ENCODE data around the gene TSACC.

TSACC gene

GRCh38 chr1:156356875-156357534 lies 18.7 kb downstream of the TSACC start:
- no peaks in the 10 kb centered on the region for H3K79me2 ChIP-seq (ENCODE audit: low read length)
- no peaks in the 10 kb centered on the region for H3K9me3 ChIP-seq (replicated peaks; ENCODE audit: insufficient read depth, low read length)
- H3K27ac ChIP-seq (ENCODE audit: low read length), result no peak overlapping the region
- peak; percentile 99 for TF ChIP-seq CTCF (IDR thresholded peaks at IDR 0.05; ENCODE audit: low read length)
- no peak for TF ChIP-seq EZH2phosphoT487 (IDR thresholded peaks at IDR 0.05; ENCODE audit: low read length)
- no peaks in the 10 kb centered on the region for H4K20me1 ChIP-seq (ENCODE audit: insufficient read depth, low read length)
- peak overlapping the region; percentile 28; the same call in 1 of the 2 replicates for H3K4me3 ChIP-seq (ENCODE audit: low read length)
- peaks cover 33% of the 10 kb centered on the region for H3K27me3 ChIP-seq (replicated peaks; ENCODE audit: insufficient read depth, low read length)
- H3K9ac ChIP-seq (ENCODE audit: low read length), result no peak overlapping the region
- DNase-seq, result peak; percentile 87
- no peaks in the 10 kb centered on the region for H3K9me2 ChIP-seq (replicated peaks; ENCODE audit: insufficient read depth, low read length)
- no peaks in the 10 kb centered on the region for H3K36me3 ChIP-seq (replicated peaks; ENCODE audit: insufficient read depth, low read length)
- no peaks in the 10 kb centered on the region for H3F3A ChIP-seq (ENCODE audit: insufficient read depth, low read length)
- peak overlapping the region; percentile 62 for H3K4me2 ChIP-seq (ENCODE audit: low read depth, low read length)
- H2AFZ ChIP-seq (ENCODE audit: low read length), result peak overlapping the region; percentile 62
- H3K4me1 ChIP-seq (ENCODE audit: low read length), result 0 out of 2 replicates have a peak, but pooled peaks cover 6% of the 10 kb centered on the region

GRCh38 chr1:156357977-156358376 lies 19.7 kb downstream of the TSACC start:
- Histone ChIP-seq H2AFZ (ENCODE audit: low read length) (no peak overlapping the region), H3K27me3 (replicated peaks; ENCODE audit: insufficient read depth, low read length) (peaks cover 33% of the 10 kb centered on the region), H3K9me3 (replicated peaks; ENCODE audit: insufficient read depth, low read length) (no peaks in the 10 kb centered on the region), H3K36me3 (replicated peaks; ENCODE audit: insufficient read depth, low read length) (no peaks in the 10 kb centered on the region), H3F3A (ENCODE audit: insufficient read depth, low read length) (no peaks in the 10 kb centered on the region), H3K79me2 (ENCODE audit: low read length) (no peaks in the 10 kb centered on the region), H3K4me1 (ENCODE audit: low read length) (0 out of 2 replicates have a peak, but pooled peaks cover 8% of the 10 kb centered on the region), H4K20me1 (ENCODE audit: insufficient read depth, low read length) (no peaks in the 10 kb centered on the region), H3K9ac (ENCODE audit: low read length) (no peak overlapping the region), H3K4me2 (ENCODE audit: low read depth, low read length) (no peak overlapping the region), H3K9me2 (replicated peaks; ENCODE audit: insufficient read depth, low read length) (no peaks in the 10 kb centered on the region), H3K27ac (ENCODE audit: low read length) (no peak overlapping the region), H3K4me3 (ENCODE audit: low read length) (no peak overlapping the region)
- TF ChIP-seq CTCF (IDR thresholded peaks at IDR 0.05; ENCODE audit: low read length) (no peak), EZH2 (optimal IDR thresholded peaks at IDR 0.05; ENCODE audit: low read depth, low read length) (no peak), EZH2phosphoT487 (IDR thresholded peaks at IDR 0.05; ENCODE audit: low read length) (no peak)
- no peak for DNase-seq

DNA sequence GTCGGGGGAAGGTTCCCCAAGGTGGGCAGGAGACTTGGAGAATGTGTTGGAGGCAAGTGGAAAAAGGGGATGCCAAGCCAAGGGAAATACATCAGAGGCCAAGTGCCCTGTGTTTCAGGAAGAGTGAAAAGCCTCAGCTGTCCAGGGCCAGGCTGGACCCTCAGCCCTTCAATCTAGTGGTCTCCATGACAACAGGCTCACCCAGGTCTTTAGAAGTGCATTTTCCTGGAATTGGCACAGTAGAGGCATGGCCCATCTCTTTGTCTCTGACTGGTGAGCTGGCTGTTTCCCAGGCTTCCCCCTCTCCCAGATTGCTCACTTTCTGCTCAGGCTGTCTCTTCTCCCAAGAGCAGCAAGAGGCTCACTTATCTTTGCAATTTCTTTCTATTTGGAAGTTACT lies 20.3 kb downstream of the TSACC start:
- H3K9me3 ChIP-seq (replicated peaks; ENCODE audit: insufficient read depth, low read length), result no peaks in the 10 kb centered on the region
- H3K4me1 ChIP-seq (ENCODE audit: low read length), result 0 out of 2 replicates have a peak, but pooled peaks cover 8% of the 10 kb centered on the region
- no peaks in the 10 kb centered on the region for H3K79me2 ChIP-seq (ENCODE audit: low read length)
- no peaks in the 10 kb centered on the region for H4K20me1 ChIP-seq (ENCODE audit: insufficient read depth, low read length)
- H3K36me3 ChIP-seq (replicated peaks; ENCODE audit: insufficient read depth, low read length), result no peaks in the 10 kb centered on the region
- no peaks in the 10 kb centered on the region for H3F3A ChIP-seq (ENCODE audit: insufficient read depth, low read length)
- no peak overlapping the region for H3K4me2 ChIP-seq (ENCODE audit: low read depth, low read length)
- no peak for DNase-seq
- H3K27ac ChIP-seq (ENCODE audit: low read length), result no peak overlapping the region
- H2AFZ ChIP-seq (ENCODE audit: low read length), result no peak overlapping the region
- no peak overlapping the region for H3K9ac ChIP-seq (ENCODE audit: low read length)
- TF ChIP-seq CTCF (IDR thresholded peaks at IDR 0.05; ENCODE audit: low read length) (no peak), EZH2 (optimal IDR thresholded peaks at IDR 0.05; ENCODE audit: low read depth, low read length) (no peak), EZH2phosphoT487 (IDR thresholded peaks at IDR 0.05; ENCODE audit: low read length) (no peak)
- no peak overlapping the region for H3K4me3 ChIP-seq (ENCODE audit: low read length)
- peaks cover 33% of the 10 kb centered on the region for H3K27me3 ChIP-seq (replicated peaks; ENCODE audit: insufficient read depth, low read length)
- H3K9me2 ChIP-seq (replicated peaks; ENCODE audit: insufficient read depth, low read length), result no peaks in the 10 kb centered on the region
